Measurements from ENCODE around the gene PABPN1.
A peak's percentile ranks its signal among the peaks of the same experiment; 100 is the strongest.

- peak in 1 of 3 donors; percentile 3 for TF ChIP-seq POLR2AphosphoS5 (IDR thresholded peaks at IDR 0.05)
- TF ChIP-seq CTCF (IDR thresholded peaks at IDR 0.05 in 8 of 11, conservative IDR thresholded peaks at IDR 0.05 in 3 of 11) = no peak
- no peak for TF ChIP-seq POLR2A (IDR thresholded peaks at IDR 0.05)
These were observed 20.5 kb upstream of the PABPN1 start for GRCh38 chr14:23300687-23301223.
